Measurements from ENCODE around the gene PRKAG2.

GRCh38 chr7:151672716-151673115 lies 204.2 kb downstream of the PRKAG2 start:
- no peak for TF ChIP-seq CTCF (IDR thresholded peaks at IDR 0.05)
- TF ChIP-seq POLR2A (IDR thresholded peaks at IDR 0.05), result no peak
- no peak for TF ChIP-seq EP300 (IDR thresholded peaks at IDR 0.05)
- TF ChIP-seq POLR2AphosphoS5 (IDR thresholded peaks at IDR 0.05), result no peak
